BLaER1 (cell line): ENCODE measurements around the gene C1orf167.

Source experiments
- H3K27ac ChIP-seq: shearing (Covaris generic); formaldehyde crosslinking; 2 replicates; pipeline ENCODE4 v1.8.1; 2022
- H3K27me3 ChIP-seq: shearing (Covaris generic); formaldehyde crosslinking; 2 replicates; pipeline ENCODE4 v1.8.1; 2022
- H3K36me3 ChIP-seq: shearing (Covaris generic); formaldehyde crosslinking; 2 replicates; pipeline ENCODE4 v1.8.1; 2022
- H3K4me1 ChIP-seq: shearing (Covaris generic); formaldehyde crosslinking; 2 replicates; pipeline ENCODE4 v1.8.1; 2022
- H3K4me2 ChIP-seq: shearing (Covaris generic); formaldehyde crosslinking; 2 replicates; pipeline ENCODE4 v1.8.1; 2022
- H3K4me3 ChIP-seq: shearing (Covaris generic); formaldehyde crosslinking; 2 replicates; pipeline ENCODE4 v1.8.1; 2022
- H3K9ac ChIP-seq: shearing (Covaris generic); formaldehyde crosslinking; 2 replicates; pipeline ENCODE4 v1.8.1; 2022
- H3K9me3 ChIP-seq: shearing (Covaris generic); formaldehyde crosslinking; 2 replicates; pipeline ENCODE4 v1.8.1; 2022
- H4K20me1 ChIP-seq: shearing (Covaris generic); formaldehyde crosslinking; 2 replicates; pipeline ENCODE4 v1.8.1; 2022
- Cebpa-rat ChIP-seq: shearing (Covaris generic); IDR thresholded peaks from 2 replicates; pipeline ENCODE4 v1.8.1; 2022

Gene C1orf167

GRCh38 chr1:11838349-11839272, 76.6 kb downstream of the C1orf167 start:
- H4K20me1 ChIP-seq, result peaks cover 23% of the 10 kb centered on the region
- TF ChIP-seq Cebpa-rat, result no peak

More at GRCh38 chr1:11838349-11839272, 76.6 kb downstream of the C1orf167 start:
- peaks cover 73% of the 10 kb centered on the region for H3K36me3 ChIP-seq
- no peaks in the 10 kb centered on the region for H3K9me3 ChIP-seq
- H3K4me1 ChIP-seq, result peaks cover 43% of the 10 kb centered on the region
- no peak overlapping the region for H3K4me2 ChIP-seq
- no peak overlapping the region for H3K27ac ChIP-seq
- H3K27me3 ChIP-seq, result no peaks in the 10 kb centered on the region
- no peak overlapping the region for H3K9ac ChIP-seq
- no peak overlapping the region for H3K4me3 ChIP-seq
